GM19468 (cell line): Measurements from ENCODE around the gene BMERB1.

Experiments used
- ATAC-seq: cut with Tn5 transposase; IDR thresholded peaks from one replicate; pipeline ENCODE4 v1.9.1; 2021; ENCODE audit warnings: mild to moderate bottlenecking, moderate library complexity, moderate number of reproducible peaks; ENCODE audit not compliant: unreplicated experiment; ENCODE audit errors: extremely low read depth

Gene BMERB1

GRCh38 chr16:15635926-15636325 is 201.5 kb downstream of the BMERB1 start:
- ATAC-seq, result no peak

DNA sequence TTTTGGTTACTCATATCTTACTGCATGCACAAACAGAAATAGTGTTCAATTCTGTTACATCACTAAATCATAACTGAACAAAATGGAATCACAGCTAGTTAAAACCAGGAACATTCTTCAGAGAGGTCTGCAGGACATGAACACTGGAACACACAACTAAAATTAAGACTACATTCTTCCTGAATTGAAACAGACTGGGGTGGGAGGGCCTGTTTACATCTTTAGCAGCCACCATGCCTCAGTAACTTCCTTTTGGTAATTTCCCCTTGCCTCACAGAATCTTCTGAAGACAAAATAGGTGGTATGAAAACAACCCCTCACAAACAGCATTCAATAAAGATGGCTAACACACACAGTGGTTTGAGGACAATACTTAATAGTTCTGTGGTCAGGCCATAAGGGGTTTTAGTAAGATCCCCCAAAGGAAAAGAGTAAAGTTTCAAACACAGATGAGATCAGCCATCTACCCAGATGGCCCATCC is 202.0 kb downstream of the BMERB1 start:
- ATAC-seq, result no peak
